H1 (cell line): ENCODE results near the gene SYNDIG1. TPM values are rescaled to one million over a fixed set of nuclear protein-coding genes. Genes with fewer than 3 reads are reported as not detected.

Experiments used
- CTCF ChIA-PET: fragments of 300-600 bp; sonication (Branson Sonifier 250); formaldehyde crosslinking; loops from one replicate; lab custom pipeline; 2021; ENCODE audit not compliant: partially characterized antibody; lab: Charles Lee
- POLR2A ChIA-PET: fragments of 300-600 bp; sonication (Branson Sonifier 250); formaldehyde crosslinking; loops from one replicate; lab custom pipeline; 2021; ENCODE audit warnings: inconsistent platforms; ENCODE audit not compliant: partially characterized antibody; lab: Charles Lee
- DNase-seq, 2 experiments: peaks; one replicate each; pipeline versions ENCODE4 v3.0.0 to v3.0.0-alpha.2; 2010 to 2022; ENCODE audit warnings: low spot score in 2 of 2, low read depth in 1 of 2, mixed read lengths in 1 of 2
- FAIRE-seq: peaks from 2 replicates; lab custom pipeline; 2011; peaks lifted over from hg19 to GRCh38; lab: Jason Lieb, UNC
- H2AFZ ChIP-seq: 2 replicates; pipeline ENCODE4 v1.8.1; 2012; ENCODE audit warnings: low read length, inconsistent platforms
- H2AK5ac ChIP-seq: 2 replicates; pipeline ENCODE4 v1.6.1; 2013; ENCODE audit warnings: low read depth, low read length
- H2BK120ac ChIP-seq: replicated peaks from 2 replicates; pipeline ENCODE3; 2013; ENCODE audit warnings: low read depth, low read length, inconsistent platforms
- H2BK12ac ChIP-seq: 2 replicates; pipeline ENCODE4 v1.6.1; 2013; ENCODE audit warnings: low read depth, low read length
- H2BK15ac ChIP-seq: 2 replicates; pipeline ENCODE4 v1.6.1; 2013; ENCODE audit warnings: low read length
- H2BK20ac ChIP-seq: 2 replicates; pipeline ENCODE4 v1.6.1; 2013; ENCODE audit warnings: low read length
- H2BK5ac ChIP-seq: 2 replicates; pipeline ENCODE4 v1.6.1; 2013; ENCODE audit warnings: low read depth, low read length
- H3K14ac ChIP-seq: 2 replicates; pipeline ENCODE4 v1.6.1; 2013; ENCODE audit warnings: inconsistent platforms; ENCODE audit not compliant: insufficient read length
- H3K18ac ChIP-seq: 2 replicates; pipeline ENCODE4 v1.6.1; 2013; ENCODE audit warnings: low read length; ENCODE audit errors: extremely low read depth
- H3K23ac ChIP-seq: 2 replicates; pipeline ENCODE4 v1.6.1; 2013; ENCODE audit warnings: inconsistent platforms; ENCODE audit not compliant: insufficient read length
- H3K23me2 ChIP-seq: 2 replicates; pipeline ENCODE4 v1.6.1; 2013; ENCODE audit warnings: low read depth, low read length
- H3K27ac ChIP-seq: 2 replicates; pipeline ENCODE4 v1.6.1; 2011; ENCODE audit warnings: low read depth, low read length, inconsistent platforms
- H3K27me3 ChIP-seq, 4 experiments: replicated peaks in 1 of 4; 1 replicate in 1 of 4; 2 replicates in 3 of 4; pipeline versions ENCODE4 v1.6.1 to v1.8.1; 2011 to 2013; ENCODE audit warnings: low read length in 3 of 4, mild to moderate bottlenecking in 3 of 4, inconsistent platforms in 2 of 4, mixed read lengths in 2 of 4, moderate library complexity in 1 of 4; ENCODE audit not compliant: control insufficient read depth in 3 of 4, insufficient read depth in 3 of 4; ENCODE audit errors: extremely low read depth in 1 of 4
- H3K36me3 ChIP-seq, 4 experiments: 2 replicates each; pipeline versions ENCODE4 v1.6.1 to v1.8.1; 2011 to 2013; ENCODE audit warnings: mild to moderate bottlenecking in 4 of 4, low read length in 3 of 4, moderate library complexity in 2 of 4, control low read depth in 1 of 4, inconsistent platforms in 1 of 4; ENCODE audit not compliant: insufficient read depth in 4 of 4, control insufficient read depth in 2 of 4
- H3K4ac ChIP-seq: replicated peaks from 2 replicates; pipeline ENCODE3; 2013; ENCODE audit warnings: low read length, low read depth, mixed read lengths, inconsistent platforms; ENCODE audit not compliant: insufficient read length
- H3K4me1 ChIP-seq, 4 experiments: replicated peaks in 1 of 4; 1 replicate in 1 of 4; 2 replicates in 3 of 4; pipeline versions ENCODE4 v1.6.1 to v1.8.1; 2011 to 2013; ENCODE audit warnings: low read length in 3 of 4, inconsistent platforms in 2 of 4, mixed read lengths in 1 of 4; ENCODE audit not compliant: insufficient read depth in 4 of 4, control insufficient read depth in 3 of 4
- H3K4me2 ChIP-seq, 2 experiments: 2 replicates each; pipeline versions ENCODE4 v1.6.1 to v1.8.1; 2011 to 2013; ENCODE audit warnings: low read depth in 2 of 2, low read length in 2 of 2, control low read depth in 1 of 2, inconsistent platforms in 1 of 2, mild to moderate bottlenecking in 1 of 2; ENCODE audit not compliant: insufficient read depth in 1 of 2
- H3K4me3 ChIP-seq, 4 experiments: fragments of 200-600, 300-600 bp in 1 of 4; sonication (generic), shearing (Covaris generic), sonication (Bioruptor Twin) in 1 of 4; 2 replicates each; pipeline versions ENCODE4 v1.5.1 to v1.8.1; 2011 to 2016; ENCODE audit warnings: low read length in 4 of 4, low read depth in 3 of 4, control low read depth in 2 of 4, inconsistent platforms in 2 of 4, mild to moderate bottlenecking in 2 of 4, mixed read lengths in 1 of 4, moderate library complexity in 1 of 4; ENCODE audit not compliant: insufficient read depth in 2 of 4; ENCODE audit errors: extremely low read depth in 1 of 4
- H3K56ac ChIP-seq: replicated peaks from 2 replicates; pipeline ENCODE3; 2013; ENCODE audit warnings: low read depth, mild to moderate bottlenecking, mixed read lengths, low read length, inconsistent platforms; ENCODE audit not compliant: insufficient read length
- H3K79me1 ChIP-seq: 2 replicates; pipeline ENCODE4 v1.6.1; 2013; ENCODE audit warnings: low read depth, low read length, control low read depth
- H3K79me2 ChIP-seq, 2 experiments: 2 replicates each; pipeline versions ENCODE4 v1.6.1 to v1.8.1; 2012 to 2013; ENCODE audit warnings: low read length in 2 of 2, mild to moderate bottlenecking in 2 of 2, inconsistent platforms in 1 of 2; ENCODE audit not compliant: insufficient read depth in 2 of 2, control insufficient read depth in 1 of 2
- H3K9ac ChIP-seq, 4 experiments: replicated peaks in 1 of 4; 1 replicate in 1 of 4; 2 replicates in 3 of 4; pipeline versions ENCODE4 v1.6.1 to v1.8.1; 2011 to 2013; ENCODE audit warnings: low read depth in 3 of 4, low read length in 3 of 4, control low read depth in 2 of 4, mild to moderate bottlenecking in 2 of 4, moderate library complexity in 2 of 4, inconsistent platforms in 1 of 4; ENCODE audit errors: extremely low read depth in 1 of 4
- H3K9me3 ChIP-seq, 2 experiments: 2 replicates each; pipeline versions ENCODE4 v1.6.1 to v1.8.1; 2012 to 2013; ENCODE audit warnings: mild to moderate bottlenecking in 2 of 2, moderate library complexity in 2 of 2, control low read depth in 1 of 2, inconsistent platforms in 1 of 2, low read depth in 1 of 2, low read length in 1 of 2, mixed read lengths in 1 of 2; ENCODE audit not compliant: insufficient read depth in 2 of 2
- H4K20me1 ChIP-seq, 2 experiments: replicated peaks in 1 of 2; 2 replicates each; pipeline versions ENCODE3 to v1.8.1; 2011 to 2013; ENCODE audit warnings: inconsistent platforms in 2 of 2, low read length in 2 of 2, mild to moderate bottlenecking in 1 of 2; ENCODE audit not compliant: insufficient read depth in 2 of 2, control insufficient read depth in 1 of 2
- H4K5ac ChIP-seq: 2 replicates; pipeline ENCODE4 v1.6.1; 2013; ENCODE audit warnings: low read length, low read depth, mixed read lengths, inconsistent platforms; ENCODE audit not compliant: insufficient read length
- H4K8ac ChIP-seq: 2 replicates; pipeline ENCODE4 v1.8.0; 2013; ENCODE audit warnings: mild to moderate bottlenecking, moderate library complexity, low read length, inconsistent platforms; ENCODE audit not compliant: insufficient read depth; ENCODE audit errors: extremely low read depth
- H4K91ac ChIP-seq: replicated peaks from 2 replicates; pipeline ENCODE3; 2013; ENCODE audit warnings: low read length, mixed read lengths, inconsistent platforms; ENCODE audit not compliant: insufficient read length
- RFX5 ChIP-seq: IDR thresholded peaks from 2 replicates; pipeline ENCODE4 v1.6.1; 2011; ENCODE audit warnings: low read depth, low read length, improper control_type of control experiment, borderline replicate concordance
- RNF2 ChIP-seq: fragments of 200-900, 300-1000 bp; sonication (generic); IDR thresholded peaks from 2 replicates; pipeline ENCODE4 v1.7.1; 2016; ENCODE audit warnings: borderline replicate concordance, low read depth, mild to moderate bottlenecking, antibody characterized with exemption, low read length; ENCODE audit not compliant: poor library complexity, severe bottlenecking; ENCODE audit errors: missing control alignments
- WGBS, 2 experiments: shearing (Covaris generic) in 1 of 2; methylation state at CpG; one replicate each; pipeline versions ENCODE4 v1.1.6 to v1.1.7; 2013 to 2015; ENCODE audit warnings: low lambda C conversion rate in 2 of 2, mixed read lengths in 2 of 2, inconsistent platforms in 1 of 2, low coverage in 1 of 2, missing lambda C conversion rate in 1 of 2; ENCODE audit not compliant: insufficient replicate concordance in 2 of 2, insufficient coverage in 1 of 2, insufficient read length in 1 of 2; ENCODE audit errors: extremely low coverage in 1 of 2, missing lambda C conversion rate in 1 of 2; 5-methylcytosine and 5-hydroxymethylcytosine counted together
- polyA plus RNA-seq, 7 experiments: library from polyadenylated mRNA; depleted of rRNA in 3 of 7; stranded (reverse) in 5 of 7; unstranded in 2 of 7; fragments of >200 nt in 5 of 7; fragments of 200-250 nt in 2 of 7; gene quantifications; 1 replicate in 5 of 7; 2 replicates in 1 of 7; 4 replicates in 1 of 7; pipeline versions ENCODE4 v1.2.1 to v1.2.3, GENCODE V29; 2011 to 2013; ENCODE audit warnings: missing spikeins in 2 of 7, mixed read lengths in 2 of 7
- total RNA-seq: library from RNA; stranded (reverse); fragmentation: NEBNext Ultra II Directional; extraction: Animal tissue kit (Norgen Biotek cat#: 25700); gene quantifications from 2 replicates; pipeline ENCODE4 v1.2.1, GENCODE V29; 2021

The SYNDIG1 gene
- total and polyA plus RNA-seq, 2 of the 8 experiments (the other 6 are each of a cell fraction or from before 2014, with no cell fraction given), result 6.5 to 7.8 TPM

- peaks cover 0 to 23% of the 10 kb centered on the region in 2 experiments; a peak in 2 of 4 replicates for H3K79me2 ChIP-seq
- H3K4me2 ChIP-seq, result no peak overlapping the region
- DNase-seq (no peak), FAIRE-seq (no peak)
- no peak overlapping the region for H4K8ac ChIP-seq
- H2BK12ac ChIP-seq, result peak overlapping the region; percentile 0; the same call in 1 of the 2 replicates
- no peak overlapping the region for H3K27ac ChIP-seq
- H2BK15ac ChIP-seq, result no peak overlapping the region
- peaks cover 0 to 15% (median 5%) of the 10 kb centered on the region in 4 experiments; a peak in 3 of 8 replicates for H3K36me3 ChIP-seq
- H3K4me3 ChIP-seq, result no peak overlapping the region
- no peak for TF ChIP-seq RFX5
- TF ChIP-seq RNF2, result no peak
- no peak overlapping the region for H3K9ac ChIP-seq
- no peak overlapping the region for H4K5ac ChIP-seq
- H3K18ac ChIP-seq, result no peak overlapping the region
- H4K20me1 ChIP-seq, result peaks cover 1 to 13% of the 10 kb centered on the region in 2 experiments
- H3K9me3 ChIP-seq, result no peaks in the 10 kb centered on the region
- H2AK5ac ChIP-seq, result peak overlapping the region; percentile 98
- no peak overlapping the region for H4K91ac ChIP-seq
- CTCF ChIA-PET, result interaction anchor here (2.0 kb wide), 1 partner anchor 15 kb away, joined by 5 read pairs; no protein-coding TSS in a partner anchor
- no peak overlapping the region for H3K4ac ChIP-seq
- peak overlapping the region; percentile 87 for H2BK5ac ChIP-seq
- 90% methylated on average over 9 of the region's 9 CpGs; no CpG with 5 or more reads in 1 of the 2 experiments for WGBS, 2 experiments
- H2BK20ac ChIP-seq, result peak overlapping the region; percentile 84; the same call in 1 of the 2 replicates
- no peak overlapping the region for H3K14ac ChIP-seq
- POLR2A ChIA-PET, result interaction anchor here (1.4 kb wide), 1 partner anchor 11 kb away, joined by 3 read pairs; no protein-coding TSS in a partner anchor
- H3K79me1 ChIP-seq, result peaks cover 4% of the 10 kb centered on the region; the same call in 1 of the 2 replicates
- no peak overlapping the region for H3K23ac ChIP-seq
- no peak overlapping the region for H2BK120ac ChIP-seq
- peaks cover 8 to 26% (median 18%) of the 10 kb centered on the region in 4 experiments for H3K4me1 ChIP-seq
- H3K27me3 ChIP-seq, result no peaks in the 10 kb centered on the region
- no peak overlapping the region for H3K56ac ChIP-seq
- H2AFZ ChIP-seq, result no peak overlapping the region
- peaks cover 4% of the 10 kb centered on the region; the same call in 1 of the 2 replicates for H3K23me2 ChIP-seq
Measured at GRCh38 chr20:24489631-24490260, 20.3 kb downstream of the SYNDIG1 start.
